ENCODE data around the gene ASPG.

GRCh38 chr14:104092931-104093365 is 7.4 kb downstream of the ASPG start:
- TF ChIP-seq CTCF (IDR thresholded peaks at IDR 0.05) (no peak), POLR2AphosphoS5 (IDR thresholded peaks at IDR 0.05; ENCODE audit: low read depth, low read length) (no peak)
- TF ChIP-seq, protein P1, sequence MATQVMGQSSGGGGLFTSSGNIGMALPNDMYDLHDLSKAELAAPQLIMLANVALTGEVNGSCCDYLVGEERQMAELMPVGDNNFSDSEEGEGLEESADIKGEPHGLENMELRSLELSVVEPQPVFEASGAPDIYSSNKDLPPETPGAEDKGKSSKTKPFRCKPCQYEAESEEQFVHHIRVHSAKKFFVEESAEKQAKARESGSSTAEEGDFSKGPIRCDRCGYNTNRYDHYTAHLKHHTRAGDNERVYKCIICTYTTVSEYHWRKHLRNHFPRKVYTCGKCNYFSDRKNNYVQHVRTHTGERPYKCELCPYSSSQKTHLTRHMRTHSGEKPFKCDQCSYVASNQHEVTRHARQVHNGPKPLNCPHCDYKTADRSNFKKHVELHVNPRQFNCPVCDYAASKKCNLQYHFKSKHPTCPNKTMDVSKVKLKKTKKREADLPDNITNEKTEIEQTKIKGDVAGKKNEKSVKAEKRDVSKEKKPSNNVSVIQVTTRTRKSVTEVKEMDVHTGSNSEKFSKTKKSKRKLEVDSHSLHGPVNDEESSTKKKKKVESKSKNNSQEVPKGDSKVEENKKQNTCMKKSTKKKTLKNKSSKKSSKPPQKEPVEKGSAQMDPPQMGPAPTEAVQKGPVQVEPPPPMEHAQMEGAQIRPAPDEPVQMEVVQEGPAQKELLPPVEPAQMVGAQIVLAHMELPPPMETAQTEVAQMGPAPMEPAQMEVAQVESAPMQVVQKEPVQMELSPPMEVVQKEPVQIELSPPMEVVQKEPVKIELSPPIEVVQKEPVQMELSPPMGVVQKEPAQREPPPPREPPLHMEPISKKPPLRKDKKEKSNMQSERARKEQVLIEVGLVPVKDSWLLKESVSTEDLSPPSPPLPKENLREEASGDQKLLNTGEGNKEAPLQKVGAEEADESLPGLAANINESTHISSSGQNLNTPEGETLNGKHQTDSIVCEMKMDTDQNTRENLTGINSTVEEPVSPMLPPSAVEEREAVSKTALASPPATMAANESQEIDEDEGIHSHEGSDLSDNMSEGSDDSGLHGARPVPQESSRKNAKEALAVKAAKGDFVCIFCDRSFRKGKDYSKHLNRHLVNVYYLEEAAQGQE (IDR thresholded peaks at IDR 0.05; ENCODE audit: insufficient read depth in 1 of 2, low read depth in 2 of 2, low read length in 1 of 2), result no peak

All from Panc1 (cell line).